HepG2 (cell line): ENCODE measurements around the gene HAPLN2. TPM values are rescaled to one million over a fixed set of nuclear protein-coding genes. Genes with fewer than 3 reads are reported as not detected.

Experiments used
- BRCA1 ChIP-seq: sonication (generic); formaldehyde crosslinking; IDR thresholded peaks from 2 replicates; pipeline ENCODE4 v1.4.0; 2020; ENCODE audit warnings: missing genetic modification reagents
- NFE2 ChIP-seq: sonication (generic); formaldehyde crosslinking; IDR thresholded peaks from 2 replicates; pipeline ENCODE4 v1.4.0; 2020; ENCODE audit warnings: missing genetic modification reagents
- PTBP1 ChIP-seq: fragments of 200-400 bp; formaldehyde crosslinking; IDR thresholded peaks from 2 replicates; pipeline ENCODE4 v1.6.1; 2018; ENCODE audit warnings: low read length, low read depth; ENCODE audit not compliant: poor library complexity, severe bottlenecking
- SMAD3 ChIP-seq: sonication (generic); formaldehyde crosslinking; IDR thresholded peaks from 2 replicates; pipeline ENCODE4 v1.4.0; 2020; ENCODE audit warnings: missing genetic modification reagents
- SNAPC2 ChIP-seq: sonication (generic); formaldehyde crosslinking; IDR thresholded peaks from 2 replicates; pipeline ENCODE4 v1.8.1; 2022; ENCODE audit warnings: mild to moderate bottlenecking, missing genetic modification reagents
- TCF7L2 ChIP-seq: IDR thresholded peaks from 2 replicates; pipeline ENCODE4 v1.6.1; 2011; ENCODE audit warnings: mild to moderate bottlenecking, low read depth, low read length, moderate library complexity
- ZNF282 ChIP-seq: fragments of 450-650 bp; IDR thresholded peaks from 2 replicates; pipeline ENCODE4 v1.6.1; 2018; ENCODE audit not compliant: partially characterized antibody
- ZNF329 ChIP-seq: sonication (generic); formaldehyde crosslinking; IDR thresholded peaks from 2 replicates; pipeline ENCODE4 v1.9.0; 2021; ENCODE audit warnings: low read depth, mild to moderate bottlenecking, missing genetic modification reagents
- ZNF33A ChIP-seq: sonication (generic); formaldehyde crosslinking; IDR thresholded peaks from 2 replicates; pipeline ENCODE4 v1.5.1; 2020; ENCODE audit warnings: missing genetic modification reagents, mild to moderate bottlenecking, moderate library complexity, borderline replicate concordance
- ZNF556 ChIP-seq: sonication (generic); formaldehyde crosslinking; IDR thresholded peaks from 2 replicates; pipeline ENCODE4 v1.4.0; 2020; ENCODE audit warnings: mild to moderate bottlenecking, missing genetic modification reagents, borderline replicate concordance
- ZNF562 ChIP-seq: sonication (generic); formaldehyde crosslinking; IDR thresholded peaks from 2 replicates; pipeline ENCODE4 v1.8.0; 2022; ENCODE audit warnings: missing genetic modification reagents, borderline replicate concordance
- ZNF7 ChIP-seq: IDR thresholded peaks from 2 replicates; pipeline ENCODE4 v1.6.1; 2016; ENCODE audit warnings: missing biosample characterization, missing genetic modification reagents
- ZNF746 ChIP-seq: sonication (generic); formaldehyde crosslinking; IDR thresholded peaks from 2 replicates; pipeline ENCODE4 v1.8.0; 2022; ENCODE audit warnings: mild to moderate bottlenecking, missing genetic modification reagents
- ZNF766 ChIP-seq: sonication (generic); formaldehyde crosslinking; IDR thresholded peaks from 2 replicates; pipeline ENCODE4 v1.5.0; 2020; ENCODE audit warnings: missing genetic modification reagents, borderline replicate concordance
- ZSCAN29 ChIP-seq: sonication (generic); formaldehyde crosslinking; conservative IDR thresholded peaks from 2 replicates; pipeline ENCODE4 v1.4.0; 2020; ENCODE audit warnings: mild to moderate bottlenecking, missing genetic modification reagents
- polyA plus RNA-seq, 8 experiments: library from polyadenylated mRNA; depleted of rRNA in 3 of 8; stranded (reverse) in 7 of 8; unstranded in 1 of 8; fragments of >200 nt; fragmentation: Illumina TruSeq in 4 of 8; extraction: Trizol in 4 of 8; gene quantifications; 2 replicates each; pipeline versions ENCODE4 v1.2.1 to v1.2.3, GENCODE V29; 2011 to 2016; ENCODE audit warnings: low read depth in 4 of 8, missing spikeins in 1 of 8, mixed read lengths in 1 of 8; ENCODE audit not compliant: insufficient read depth in 1 of 8
- total RNA-seq, 5 experiments: library from RNA; depleted of rRNA; stranded (reverse); fragments of >200 nt; fragmentation: Illumina TruSeq; extraction: Trizol; gene quantifications; 2 replicates each; pipeline ENCODE4 v1.2.3, GENCODE V29; 2016; ENCODE audit warnings: low read depth in 1 of 5
- TF ChIP-seq, protein P1 (sequence below): sonication (generic); formaldehyde crosslinking; IDR thresholded peaks from 2 replicates; pipeline ENCODE4 v1.8.0; 2022; ENCODE audit warnings: missing genetic modification reagents, mild to moderate bottlenecking, inconsistent platforms, borderline replicate concordance
- TF ChIP-seq, protein P2 (sequence below): sonication (generic); formaldehyde crosslinking; IDR thresholded peaks from 2 replicates; pipeline ENCODE4 v1.4.0; 2020; ENCODE audit warnings: mild to moderate bottlenecking, missing genetic modification reagents, borderline replicate concordance
- TF ChIP-seq, protein P3 (sequence below): sonication (generic); formaldehyde crosslinking; IDR thresholded peaks from 2 replicates; pipeline ENCODE4 v1.4.0; 2020; ENCODE audit warnings: missing genetic modification reagents
- TF ChIP-seq, protein P4 (sequence below): sonication (generic); formaldehyde crosslinking; IDR thresholded peaks from 2 replicates; pipeline ENCODE4 v1.4.0; 2020; ENCODE audit warnings: missing genetic modification reagents
- TF ChIP-seq, protein P5 (sequence below): sonication (generic); formaldehyde crosslinking; IDR thresholded peaks from 2 replicates; pipeline ENCODE4 v1.4.0; 2020; ENCODE audit warnings: missing genetic modification reagents; ENCODE audit errors: not compliant biosample characterization
- TF ChIP-seq, protein P6 (sequence below): IDR thresholded peaks from 2 replicates; pipeline ENCODE4 v1.6.1; 2016
- TF ChIP-seq, protein P7 (sequence below): sonication (generic); formaldehyde crosslinking; IDR thresholded peaks from 2 replicates; pipeline ENCODE4 v1.4.0; 2020; ENCODE audit warnings: missing genetic modification reagents

Gene HAPLN2
- total and polyA plus RNA-seq, 2 of the 13 experiments (the other 11 are each of a cell fraction or from before 2014, with no cell fraction given): not detected

DNA sequence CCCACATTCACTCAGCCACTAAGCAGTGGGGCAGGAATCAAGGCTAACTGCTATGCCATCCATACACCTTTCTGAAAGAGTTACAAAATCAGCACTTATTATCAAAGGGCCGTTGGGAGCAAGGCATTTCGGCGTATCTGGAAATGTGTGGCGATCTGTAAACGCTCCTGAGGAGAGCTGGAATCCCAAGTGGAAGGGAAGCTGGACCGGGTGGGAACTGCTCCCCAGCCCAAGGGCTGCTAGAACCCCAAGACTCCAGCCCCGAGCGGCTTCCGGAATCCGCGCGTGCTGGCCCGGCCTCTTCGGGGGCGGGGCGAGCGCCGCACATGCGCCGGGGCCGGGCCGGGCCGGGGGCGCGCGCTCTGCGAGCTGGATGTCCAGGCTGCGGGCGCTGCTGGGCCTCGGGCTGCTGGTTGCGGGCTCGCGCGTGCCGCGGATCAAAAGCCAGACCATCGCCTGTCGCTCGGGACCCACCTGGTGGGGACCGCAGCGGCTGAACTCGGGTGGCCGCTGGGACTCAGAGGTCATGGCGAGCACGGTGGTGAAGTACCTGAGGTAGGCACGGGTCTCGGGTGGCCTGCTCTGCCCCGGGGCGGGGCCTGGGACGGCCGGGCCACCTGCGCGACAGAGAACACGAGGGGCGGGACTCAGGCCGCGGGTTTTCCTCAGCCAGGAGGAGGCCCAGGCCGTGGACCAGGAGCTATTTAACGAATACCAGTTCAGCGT is 27.6 kb upstream of the HAPLN2 start, which contains the start of gene NAXE (continued):
- TF ChIP-seq, protein P1, sequence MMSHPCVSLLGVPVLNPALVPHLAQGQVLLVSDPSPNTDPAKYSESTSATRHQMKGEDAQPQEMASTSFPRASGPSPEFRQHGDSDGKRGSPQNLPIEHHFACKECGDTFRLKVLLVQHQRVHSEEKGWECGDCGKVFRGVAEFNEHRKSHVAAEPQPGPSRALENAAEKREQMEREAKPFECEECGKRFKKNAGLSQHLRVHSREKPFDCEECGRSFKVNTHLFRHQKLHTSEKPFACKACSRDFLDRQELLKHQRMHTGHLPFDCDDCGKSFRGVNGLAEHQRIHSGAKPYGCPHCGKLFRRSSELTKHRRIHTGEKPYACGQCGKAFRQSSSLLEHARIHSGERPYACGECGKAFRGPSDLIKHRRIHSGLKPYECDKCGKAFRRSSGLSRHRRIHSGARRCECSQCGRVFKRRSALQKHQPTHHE (CRISPR knock-in tag): no peak
- TF ChIP-seq ZSCAN29 (no peak), NFE2 (CRISPR knock-in tag) (no peak), ZNF746 (no peak), ZNF562 (CRISPR knock-in tag) (no peak), ZNF33A (CRISPR knock-in tag) (0 out of 2 replicates have a peak, but pooled peaks have one; percentile 4), ZNF329 (CRISPR knock-in tag) (no peak), BRCA1 (no peak), SNAPC2 (CRISPR knock-in tag) (no peak), ZNF556 (CRISPR knock-in tag) (no peak), SMAD3 (peak; percentile 50; the same call in 1 of the 2 replicates), ZNF7 (CRISPR knock-in tag) (no peak), TCF7L2 (no peak), PTBP1 (no peak), ZNF766 (CRISPR knock-in tag) (peak; percentile 63; the same call in 1 of the 2 replicates), ZNF282 (no peak)
- TF ChIP-seq, protein P2, sequence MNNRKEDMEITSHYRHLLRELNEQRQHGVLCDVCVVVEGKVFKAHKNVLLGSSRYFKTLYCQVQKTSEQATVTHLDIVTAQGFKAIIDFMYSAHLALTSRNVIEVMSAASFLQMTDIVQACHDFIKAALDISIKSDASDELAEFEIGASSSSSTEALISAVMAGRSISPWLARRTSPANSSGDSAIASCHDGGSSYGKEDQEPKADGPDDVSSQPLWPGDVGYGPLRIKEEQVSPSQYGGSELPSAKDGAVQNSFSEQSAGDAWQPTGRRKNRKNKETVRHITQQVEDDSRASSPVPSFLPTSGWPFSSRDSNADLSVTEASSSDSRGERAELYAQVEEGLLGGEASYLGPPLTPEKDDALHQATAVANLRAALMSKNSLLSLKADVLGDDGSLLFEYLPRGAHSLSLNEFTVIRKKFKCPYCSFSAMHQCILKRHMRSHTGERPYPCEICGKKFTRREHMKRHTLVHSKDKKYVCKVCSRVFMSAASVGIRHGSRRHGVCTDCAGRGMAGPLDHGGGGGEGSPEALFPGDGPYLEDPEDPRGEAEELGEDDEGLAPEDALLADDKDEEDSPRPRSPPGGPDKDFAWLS (CRISPR knock-in tag): no peak
- TF ChIP-seq, protein P3, sequence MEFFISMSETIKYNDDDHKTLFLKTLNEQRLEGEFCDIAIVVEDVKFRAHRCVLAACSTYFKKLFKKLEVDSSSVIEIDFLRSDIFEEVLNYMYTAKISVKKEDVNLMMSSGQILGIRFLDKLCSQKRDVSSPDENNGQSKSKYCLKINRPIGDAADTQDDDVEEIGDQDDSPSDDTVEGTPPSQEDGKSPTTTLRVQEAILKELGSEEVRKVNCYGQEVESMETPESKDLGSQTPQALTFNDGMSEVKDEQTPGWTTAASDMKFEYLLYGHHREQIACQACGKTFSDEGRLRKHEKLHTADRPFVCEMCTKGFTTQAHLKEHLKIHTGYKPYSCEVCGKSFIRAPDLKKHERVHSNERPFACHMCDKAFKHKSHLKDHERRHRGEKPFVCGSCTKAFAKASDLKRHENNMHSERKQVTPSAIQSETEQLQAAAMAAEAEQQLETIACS (CRISPR knock-in tag): peak; percentile 88
- TF ChIP-seq, protein P4, sequence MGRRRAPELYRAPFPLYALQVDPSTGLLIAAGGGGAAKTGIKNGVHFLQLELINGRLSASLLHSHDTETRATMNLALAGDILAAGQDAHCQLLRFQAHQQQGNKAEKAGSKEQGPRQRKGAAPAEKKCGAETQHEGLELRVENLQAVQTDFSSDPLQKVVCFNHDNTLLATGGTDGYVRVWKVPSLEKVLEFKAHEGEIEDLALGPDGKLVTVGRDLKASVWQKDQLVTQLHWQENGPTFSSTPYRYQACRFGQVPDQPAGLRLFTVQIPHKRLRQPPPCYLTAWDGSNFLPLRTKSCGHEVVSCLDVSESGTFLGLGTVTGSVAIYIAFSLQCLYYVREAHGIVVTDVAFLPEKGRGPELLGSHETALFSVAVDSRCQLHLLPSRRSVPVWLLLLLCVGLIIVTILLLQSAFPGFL (CRISPR knock-in tag): no peak
- TF ChIP-seq, protein P5, sequence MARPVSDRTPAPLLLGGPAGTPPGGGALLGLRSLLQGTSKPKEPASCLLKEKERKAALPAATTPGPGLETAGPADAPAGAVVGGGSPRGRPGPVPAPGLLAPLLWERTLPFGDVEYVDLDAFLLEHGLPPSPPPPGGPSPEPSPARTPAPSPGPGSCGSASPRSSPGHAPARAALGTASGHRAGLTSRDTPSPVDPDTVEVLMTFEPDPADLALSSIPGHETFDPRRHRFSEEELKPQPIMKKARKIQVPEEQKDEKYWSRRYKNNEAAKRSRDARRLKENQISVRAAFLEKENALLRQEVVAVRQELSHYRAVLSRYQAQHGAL (CRISPR knock-in tag): no peak
- TF ChIP-seq, protein P6, sequence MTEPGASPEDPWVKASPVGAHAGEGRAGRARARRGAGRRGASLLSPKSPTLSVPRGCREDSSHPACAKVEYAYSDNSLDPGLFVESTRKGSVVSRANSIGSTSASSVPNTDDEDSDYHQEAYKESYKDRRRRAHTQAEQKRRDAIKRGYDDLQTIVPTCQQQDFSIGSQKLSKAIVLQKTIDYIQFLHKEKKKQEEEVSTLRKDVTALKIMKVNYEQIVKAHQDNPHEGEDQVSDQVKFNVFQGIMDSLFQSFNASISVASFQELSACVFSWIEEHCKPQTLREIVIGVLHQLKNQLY (CRISPR knock-in tag): no peak
- TF ChIP-seq, protein P7, sequence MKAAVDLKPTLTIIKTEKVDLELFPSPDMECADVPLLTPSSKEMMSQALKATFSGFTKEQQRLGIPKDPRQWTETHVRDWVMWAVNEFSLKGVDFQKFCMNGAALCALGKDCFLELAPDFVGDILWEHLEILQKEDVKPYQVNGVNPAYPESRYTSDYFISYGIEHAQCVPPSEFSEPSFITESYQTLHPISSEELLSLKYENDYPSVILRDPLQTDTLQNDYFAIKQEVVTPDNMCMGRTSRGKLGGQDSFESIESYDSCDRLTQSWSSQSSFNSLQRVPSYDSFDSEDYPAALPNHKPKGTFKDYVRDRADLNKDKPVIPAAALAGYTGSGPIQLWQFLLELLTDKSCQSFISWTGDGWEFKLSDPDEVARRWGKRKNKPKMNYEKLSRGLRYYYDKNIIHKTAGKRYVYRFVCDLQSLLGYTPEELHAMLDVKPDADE (CRISPR knock-in tag): no peak
